ENCODE data around the gene KRTAP2-3. TPM values are rescaled to one million over a fixed set of nuclear protein-coding genes. Genes with fewer than 3 reads are reported as not detected.
"Not testable (repeated sequence)": the region's sequence is repeated elsewhere in the genome, so short reads cannot be mapped to it uniquely, and the experiment has no call there.

The KRTAP2-3 gene
- total and polyA plus RNA-seq, 10 of the 15 experiments (the other 5 are each of a cell fraction or from before 2014, with no cell fraction given) = not detected

- TF ChIP-seq, protein P1, sequence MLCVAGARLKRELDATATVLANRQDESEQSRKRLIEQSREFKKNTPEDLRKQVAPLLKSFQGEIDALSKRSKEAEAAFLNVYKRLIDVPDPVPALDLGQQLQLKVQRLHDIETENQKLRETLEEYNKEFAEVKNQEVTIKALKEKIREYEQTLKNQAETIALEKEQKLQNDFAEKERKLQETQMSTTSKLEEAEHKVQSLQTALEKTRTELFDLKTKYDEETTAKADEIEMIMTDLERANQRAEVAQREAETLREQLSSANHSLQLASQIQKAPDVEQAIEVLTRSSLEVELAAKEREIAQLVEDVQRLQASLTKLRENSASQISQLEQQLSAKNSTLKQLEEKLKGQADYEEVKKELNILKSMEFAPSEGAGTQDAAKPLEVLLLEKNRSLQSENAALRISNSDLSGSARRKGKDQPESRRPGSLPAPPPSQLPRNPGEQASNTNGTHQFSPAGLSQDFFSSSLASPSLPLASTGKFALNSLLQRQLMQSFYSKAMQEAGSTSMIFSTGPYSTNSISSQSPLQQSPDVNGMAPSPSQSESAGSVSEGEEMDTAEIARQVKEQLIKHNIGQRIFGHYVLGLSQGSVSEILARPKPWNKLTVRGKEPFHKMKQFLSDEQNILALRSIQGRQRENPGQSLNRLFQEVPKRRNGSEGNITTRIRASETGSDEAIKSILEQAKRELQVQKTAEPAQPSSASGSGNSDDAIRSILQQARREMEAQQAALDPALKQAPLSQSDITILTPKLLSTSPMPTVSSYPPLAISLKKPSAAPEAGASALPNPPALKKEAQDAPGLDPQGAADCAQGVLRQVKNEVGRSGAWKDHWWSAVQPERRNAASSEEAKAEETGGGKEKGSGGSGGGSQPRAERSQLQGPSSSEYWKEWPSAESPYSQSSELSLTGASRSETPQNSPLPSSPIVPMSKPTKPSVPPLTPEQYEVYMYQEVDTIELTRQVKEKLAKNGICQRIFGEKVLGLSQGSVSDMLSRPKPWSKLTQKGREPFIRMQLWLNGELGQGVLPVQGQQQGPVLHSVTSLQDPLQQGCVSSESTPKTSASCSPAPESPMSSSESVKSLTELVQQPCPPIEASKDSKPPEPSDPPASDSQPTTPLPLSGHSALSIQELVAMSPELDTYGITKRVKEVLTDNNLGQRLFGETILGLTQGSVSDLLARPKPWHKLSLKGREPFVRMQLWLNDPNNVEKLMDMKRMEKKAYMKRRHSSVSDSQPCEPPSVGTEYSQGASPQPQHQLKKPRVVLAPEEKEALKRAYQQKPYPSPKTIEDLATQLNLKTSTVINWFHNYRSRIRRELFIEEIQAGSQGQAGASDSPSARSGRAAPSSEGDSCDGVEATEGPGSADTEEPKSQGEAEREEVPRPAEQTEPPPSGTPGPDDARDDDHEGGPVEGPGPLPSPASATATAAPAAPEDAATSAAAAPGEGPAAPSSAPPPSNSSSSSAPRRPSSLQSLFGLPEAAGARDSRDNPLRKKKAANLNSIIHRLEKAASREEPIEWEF (IDR thresholded peaks at IDR 0.05; ENCODE audit: insufficient replicate concordance, low read depth, low read length) = no peak
- TF ChIP-seq DPF2 (IDR thresholded peaks at IDR 0.05) (no peak), SUZ12 (IDR thresholded peaks at IDR 0.05; ENCODE audit: unreplicated experiment) (no peak), MLLT1 (IDR thresholded peaks at IDR 0.05) (no peak)
Observed at GRCh38 chr17:41060052-41060604, at the start of gene KRTAP2-3 (continued).

DNA sequence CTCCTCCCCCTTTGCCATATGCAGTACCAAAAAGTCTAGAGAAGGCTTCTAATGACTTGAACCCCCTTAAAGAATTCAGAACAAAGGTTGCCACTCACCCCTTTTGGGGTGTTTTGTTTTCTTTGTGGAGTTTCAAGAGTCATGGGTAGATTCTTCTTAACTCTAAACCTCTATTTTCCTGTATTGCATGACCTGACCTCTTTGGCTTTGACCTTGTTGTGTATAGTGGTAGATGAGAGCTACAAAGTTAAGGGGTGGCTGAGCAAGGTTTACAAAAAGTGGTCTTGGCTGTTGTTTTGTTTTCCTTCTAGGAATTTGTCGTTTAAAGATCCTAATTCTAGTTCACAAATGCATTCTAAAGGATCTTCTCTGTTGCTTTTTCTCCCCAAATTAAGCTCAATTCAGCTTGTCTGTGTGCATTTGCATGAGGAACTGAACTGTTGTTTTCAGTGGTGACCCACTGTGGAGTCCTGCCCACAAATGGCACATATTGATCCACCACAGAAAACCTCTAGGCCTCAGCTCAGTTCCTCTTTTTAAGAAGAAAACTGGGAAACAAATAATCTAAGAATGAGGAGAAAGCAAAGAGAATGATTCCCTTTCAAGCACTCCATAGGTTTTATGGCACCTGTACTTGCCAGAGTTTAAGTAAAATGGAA, 48.9 kb upstream of the KRTAP2-3 start:
- DNase-seq (ENCODE audit: low read depth, low spot score); H4K20me1 ChIP-seq (ENCODE audit: control insufficient read depth, insufficient read depth); H3K9ac ChIP-seq (ENCODE audit: control insufficient read depth, insufficient read depth, low read length); ATAC-seq; in situ Hi-C loops (cut with MboI); H3K4me1 ChIP-seq (ENCODE audit: control insufficient read depth, insufficient read depth, low read length); SMC1A ChIA-PET (ENCODE audit: uncharacterized antibody, unreplicated experiment); H3K27me3 ChIP-seq (replicated peaks in 1 of 2; ENCODE audit: control insufficient read depth in 2 of 2, insufficient read depth in 2 of 2, low read length in 1 of 2); H3K27ac ChIP-seq (ENCODE audit: control insufficient read depth, insufficient read depth); H3K9me3 ChIP-seq (replicated peaks; ENCODE audit: control insufficient read depth, insufficient read depth, low read length); H3K4me3 ChIP-seq; H3K36me3 ChIP-seq (ENCODE audit: control insufficient read depth in 2 of 2, insufficient read depth in 2 of 2, low read length in 1 of 2); RAD21 ChIA-PET (ENCODE audit: unreplicated experiment); FAIRE-seq; CTCF ChIA-PET; BruUV-seq (replicated peaks); H3K79me2 ChIP-seq (ENCODE audit: control insufficient read depth, insufficient read depth, low read length); POLR2A ChIA-PET; H2AFZ ChIP-seq (ENCODE audit: control insufficient read depth, low read depth, low read length); intact Hi-C loops (cut with micrococcal nuclease; ENCODE audit: unreplicated experiment): not testable (repeated sequence)
- 0 out of 2 replicates have a peak overlapping the region, but pooled peaks have one; percentile 7 for H3K4me2 ChIP-seq (ENCODE audit: control insufficient read depth, insufficient read depth)
- 0% methylated on average over 1 of the region's 1 CpG for WGBS (ENCODE audit: insufficient coverage, insufficient replicate concordance, low lambda C conversion rate, missing lambda C conversion rate)

Measured in GM12878 (cell line).